ENCODE results near the gene ARMC5.
A peak's percentile ranks its signal among the peaks of the same experiment; 100 is the strongest.
"Not testable (repeated sequence)": the region's sequence is repeated elsewhere in the genome, so short reads cannot be mapped to it uniquely, and the experiment has no call there.

The ARMC5 gene

GRCh38 chr16:31458844-31459686 lies at the start of gene ARMC5:
ARMC5 (plus strand) TSS chr16:31459501; CDS start chr16:31459525, 24 bp downstream.
- peak; percentile 96 for DNase-seq (ENCODE audit: low spot score)

GRCh38 chr16:31410082-31410481 lies 49.2 kb upstream of the ARMC5 start:
- no peak for DNase-seq (ENCODE audit: low spot score)

- no peak for DNase-seq (ENCODE audit: low spot score)
Observed at GRCh38 chr16:31411024-31411844, 48.1 kb upstream of the ARMC5 start.

- no peak for DNase-seq (ENCODE audit: low spot score)
Observed at GRCh38 chr16:31412750-31413149, 46.6 kb upstream of the ARMC5 start.

GRCh38 chr16:31413381-31413780 lies 45.9 kb upstream of the ARMC5 start:
- no peak for DNase-seq (ENCODE audit: low spot score)

- DNase-seq (ENCODE audit: low spot score) = no peak
Observed at GRCh38 chr16:31413943-31414342, 45.4 kb upstream of the ARMC5 start.

GRCh38 chr16:31414706-31415105 lies 44.6 kb upstream of the ARMC5 start:
- no peak for DNase-seq (ENCODE audit: low spot score)

GRCh38 chr16:31416371-31416770 lies 42.9 kb upstream of the ARMC5 start:
- no peak for DNase-seq (ENCODE audit: low spot score)

GRCh38 chr16:31417036-31417435 lies 42.3 kb upstream of the ARMC5 start:
- not testable (repeated sequence) for DNase-seq (ENCODE audit: low spot score)

- no peak for DNase-seq (ENCODE audit: low spot score)
Observed at GRCh38 chr16:31417916-31418315, 41.4 kb upstream of the ARMC5 start.

- no peak for DNase-seq (ENCODE audit: low spot score)
Observed at GRCh38 chr16:31420037-31420436, 39.3 kb upstream of the ARMC5 start.

GRCh38 chr16:31421587-31421986 lies 37.7 kb upstream of the ARMC5 start:
- no peak for DNase-seq (ENCODE audit: low spot score)

GRCh38 chr16:31423241-31423640 lies 36.1 kb upstream of the ARMC5 start:
- no peak for DNase-seq (ENCODE audit: low spot score)

GRCh38 chr16:31423801-31424200 lies 35.5 kb upstream of the ARMC5 start:
- DNase-seq (ENCODE audit: low spot score) = no peak

- DNase-seq (ENCODE audit: low spot score) = no peak
Observed at GRCh38 chr16:31427441-31428278, 31.6 kb upstream of the ARMC5 start.

GRCh38 chr16:31428279-31428597 lies 31.1 kb upstream of the ARMC5 start, which contains the start of gene COX6A2:
COX6A2 (minus strand) TSS chr16:31428360; CDS start chr16:31428325, 35 bp downstream.
- no peak for DNase-seq (ENCODE audit: low spot score)

- no peak for DNase-seq (ENCODE audit: low spot score)
Observed at GRCh38 chr16:31428638-31429247, 30.6 kb upstream of the ARMC5 start.

GRCh38 chr16:31429314-31429713 lies 30.0 kb upstream of the ARMC5 start:
- DNase-seq (ENCODE audit: low spot score) = no peak

- no peak for DNase-seq (ENCODE audit: low spot score)
Observed at GRCh38 chr16:31429796-31430195, 29.5 kb upstream of the ARMC5 start.

GRCh38 chr16:31430380-31431052 lies 28.8 kb upstream of the ARMC5 start:
- no peak for DNase-seq (ENCODE audit: low spot score)
